DOHH2 (cell line): ENCODE results near the gene NDUFAF2.

Experiments
- H3F3A ChIP-seq: fragments of 200-600 bp; sonication (generic), shearing (Covaris generic); 2 replicates; pipeline ENCODE4 v1.6.0; 2016; ENCODE audit warnings: antibody characterized with exemption, mild to moderate bottlenecking; ENCODE audit not compliant: control insufficient read depth, insufficient read depth
- H3K27ac ChIP-seq: fragments of 200-600 bp; sonication (generic); 2 replicates; pipeline ENCODE4 v1.5.1; 2014; ENCODE audit warnings: low read depth, mild to moderate bottlenecking, low read length, moderate library complexity
- H3K27me3 ChIP-seq: fragments of 200-600 bp; sonication (generic); 2 replicates; pipeline ENCODE4 v1.6.1; 2014; ENCODE audit warnings: mild to moderate bottlenecking, low read length, mixed read lengths; ENCODE audit not compliant: control insufficient read depth
- H3K36me3 ChIP-seq: fragments of 200-600 bp; sonication (generic); 2 replicates; pipeline ENCODE4 v1.6.1; 2014; ENCODE audit warnings: mild to moderate bottlenecking, low read length, moderate library complexity, mixed read lengths; ENCODE audit not compliant: control insufficient read depth
- H3K4me1 ChIP-seq: fragments of 200-600 bp; sonication (generic); 2 replicates; pipeline ENCODE4 v1.6.1; 2014; ENCODE audit warnings: mild to moderate bottlenecking, low read length, mixed read lengths; ENCODE audit not compliant: control insufficient read depth
- H3K4me2 ChIP-seq: fragments of 200-600 bp; sonication (generic); 2 replicates; pipeline ENCODE4 v1.6.0; 2014; ENCODE audit warnings: mild to moderate bottlenecking, low read length, moderate library complexity
- H3K4me3 ChIP-seq: fragments of 200-600 bp; sonication (generic); 2 replicates; pipeline ENCODE4 v1.5.1; 2014; ENCODE audit warnings: mild to moderate bottlenecking, low read length, mixed read lengths
- H3K79me2 ChIP-seq: fragments of 200-600 bp; sonication (generic); 2 replicates; pipeline ENCODE4 v1.6.1; 2014; ENCODE audit warnings: mild to moderate bottlenecking, low read length, mixed read lengths; ENCODE audit not compliant: control insufficient read depth
- H3K9me2 ChIP-seq: fragments of 200-600 bp; sonication (generic); replicated peaks from 2 replicates; pipeline ENCODE4 v1.6.1; 2014; ENCODE audit warnings: mild to moderate bottlenecking, low read length, mixed read lengths; ENCODE audit not compliant: control insufficient read depth
- H3K9me3 ChIP-seq: fragments of 200-600 bp; sonication (generic); 2 replicates; pipeline ENCODE4 v1.6.1; 2014; ENCODE audit warnings: antibody characterized with exemption, low read length, mixed read lengths; ENCODE audit not compliant: control insufficient read depth, insufficient read depth
- H4K20me1 ChIP-seq: fragments of 200-600 bp; sonication (generic); 2 replicates; pipeline ENCODE4 v1.6.0; 2014; ENCODE audit warnings: low read depth, mild to moderate bottlenecking, antibody characterized with exemption, low read length, moderate library complexity; ENCODE audit not compliant: control insufficient read depth, insufficient read depth
- CTCF ChIP-seq: fragments of 200-600 bp; sonication (generic); IDR thresholded peaks from one replicate; pipeline ENCODE4 v1.5.1; 2014; ENCODE audit warnings: antibody characterized with exemption, mild to moderate bottlenecking, low read depth, low read length; ENCODE audit not compliant: poor library complexity, severe bottlenecking
- EZH2phosphoT487 ChIP-seq: fragments of 200-600 bp; sonication (generic); IDR thresholded peaks from 2 replicates; pipeline ENCODE4 v1.6.1; 2017; ENCODE audit warnings: borderline replicate concordance, mild to moderate bottlenecking, antibody characterized with exemption, low read length, moderate library complexity, mixed read lengths

The NDUFAF2 gene

GRCh38 chr5:61180886-61181285, 235.9 kb downstream of the NDUFAF2 start:
- Histone ChIP-seq H3K27me3 (no peaks in the 10 kb centered on the region; the same call in 1 of the 2 replicates), H3K4me1 (no peaks in the 10 kb centered on the region), H3K4me3 (no peak overlapping the region), H3K9me2 (no peaks in the 10 kb centered on the region), H3K79me2 (no peaks in the 10 kb centered on the region), H3K4me2 (no peak overlapping the region), H4K20me1 (no peaks in the 10 kb centered on the region), H3F3A (no peaks in the 10 kb centered on the region), H3K9me3 (no peaks in the 10 kb centered on the region), H3K36me3 (no peaks in the 10 kb centered on the region), H3K27ac (no peak overlapping the region)
- TF ChIP-seq CTCF (no peak), EZH2phosphoT487 (no peak)

GRCh38 chr5:61182449-61182848, 237.4 kb downstream of the NDUFAF2 start:
- no peaks in the 10 kb centered on the region; the same call in 1 of the 2 replicates for H3K27me3 ChIP-seq
- H3K4me1 ChIP-seq: no peaks in the 10 kb centered on the region
- no peaks in the 10 kb centered on the region for H3K9me3 ChIP-seq
- no peaks in the 10 kb centered on the region for H3K9me2 ChIP-seq
- no peaks in the 10 kb centered on the region for H3F3A ChIP-seq
- H3K36me3 ChIP-seq: no peaks in the 10 kb centered on the region
- H4K20me1 ChIP-seq: no peaks in the 10 kb centered on the region
- no peak overlapping the region for H3K4me2 ChIP-seq
- no peaks in the 10 kb centered on the region for H3K79me2 ChIP-seq
- H3K27ac ChIP-seq: no peak overlapping the region
- H3K4me3 ChIP-seq: no peak overlapping the region
- TF ChIP-seq CTCF: no peak
- TF ChIP-seq EZH2phosphoT487: no peak

- no peak overlapping the region for H3K4me2 ChIP-seq
- no peaks in the 10 kb centered on the region for H3K9me3 ChIP-seq
- H3F3A ChIP-seq: no peaks in the 10 kb centered on the region
- H3K4me1 ChIP-seq: no peaks in the 10 kb centered on the region
- H3K4me3 ChIP-seq: no peak overlapping the region
- no peaks in the 10 kb centered on the region for H3K9me2 ChIP-seq
- H3K79me2 ChIP-seq: no peaks in the 10 kb centered on the region
- TF ChIP-seq CTCF: no peak
- no peak for TF ChIP-seq EZH2phosphoT487
- no peak overlapping the region for H3K27ac ChIP-seq
- no peaks in the 10 kb centered on the region; the same call in 1 of the 2 replicates for H3K27me3 ChIP-seq
- H4K20me1 ChIP-seq: no peaks in the 10 kb centered on the region
- H3K36me3 ChIP-seq: no peaks in the 10 kb centered on the region
These were observed 238.5 kb downstream of the NDUFAF2 start for GRCh38 chr5:61183538-61183937.

GRCh38 chr5:61184708-61185107, 239.7 kb downstream of the NDUFAF2 start:
- Histone ChIP-seq H3K4me1 (no peaks in the 10 kb centered on the region), H3K9me3 (no peaks in the 10 kb centered on the region), H3K4me3 (no peak overlapping the region), H3K36me3 (no peaks in the 10 kb centered on the region), H4K20me1 (no peaks in the 10 kb centered on the region), H3F3A (no peaks in the 10 kb centered on the region), H3K27me3 (no peaks in the 10 kb centered on the region; the same call in 1 of the 2 replicates), H3K9me2 (no peaks in the 10 kb centered on the region), H3K27ac (no peak overlapping the region), H3K79me2 (no peaks in the 10 kb centered on the region), H3K4me2 (no peak overlapping the region)
- no peak for TF ChIP-seq CTCF
- TF ChIP-seq EZH2phosphoT487: no peak
